Astrocyte (in vitro differentiated cells and primary cell): ENCODE data around the gene DNAJC17. TPM values are rescaled to one million over a fixed set of nuclear protein-coding genes. Genes with fewer than 3 reads are reported as not detected.

Experiments
- DNase-seq: peaks from one replicate; pipeline ENCODE4 v3.0.0-alpha.2; 2010; ENCODE audit warnings: low read depth
- FAIRE-seq: peaks from 2 replicates; lab custom pipeline; 2011; peaks lifted over from hg19 to GRCh38; lab: Jason Lieb, UNC
- H2AFZ ChIP-seq: 2 replicates; pipeline ENCODE4 v1.6.0; 2012; ENCODE audit warnings: low read depth, low read length, inconsistent platforms
- H3K27ac ChIP-seq: 2 replicates; pipeline ENCODE4 v1.5.1; 2011; ENCODE audit warnings: low read depth, low read length, inconsistent platforms
- H3K27me3 ChIP-seq: 2 replicates; pipeline ENCODE4 v1.6.0; 2011; ENCODE audit warnings: low read length, inconsistent platforms; ENCODE audit not compliant: insufficient read depth
- H3K36me3 ChIP-seq: 2 replicates; pipeline ENCODE4 v1.5.1; 2011; ENCODE audit warnings: low read length, inconsistent platforms; ENCODE audit not compliant: insufficient read depth
- H3K4me1 ChIP-seq: 2 replicates; pipeline ENCODE4 v1.5.1; 2011; ENCODE audit warnings: low read length, inconsistent platforms; ENCODE audit not compliant: insufficient read depth
- H3K4me2 ChIP-seq: 2 replicates; pipeline ENCODE4 v1.6.0; 2012; ENCODE audit warnings: low read length, inconsistent platforms
- H3K4me3 ChIP-seq: 2 replicates; pipeline ENCODE4 v1.5.1; 2011; ENCODE audit warnings: low read depth, mild to moderate bottlenecking, low read length, inconsistent platforms; ENCODE audit not compliant: insufficient read depth
- H3K79me2 ChIP-seq: 2 replicates; pipeline ENCODE4 v1.6.0; 2012; ENCODE audit warnings: mild to moderate bottlenecking, low read length, inconsistent platforms; ENCODE audit not compliant: insufficient read depth
- H3K9ac ChIP-seq: 2 replicates; pipeline ENCODE4 v1.6.0; 2012; ENCODE audit warnings: mild to moderate bottlenecking, low read length, inconsistent platforms
- H3K9me3 ChIP-seq: 2 replicates; pipeline ENCODE4 v1.5.1; 2012; ENCODE audit warnings: low read depth, mild to moderate bottlenecking, low read length, inconsistent platforms; ENCODE audit not compliant: insufficient read depth
- H4K20me1 ChIP-seq: 2 replicates; pipeline ENCODE4 v1.6.0; 2012; ENCODE audit warnings: low read length, inconsistent platforms; ENCODE audit not compliant: insufficient read depth
- H3K27ac Mint-ChIP-seq: one replicate; pipeline ENCODE4 v1.8.0; 2021; ENCODE audit warnings: mild to moderate bottlenecking, mixed read lengths; ENCODE audit not compliant: unreplicated experiment
- H3K27me3 Mint-ChIP-seq: one replicate; pipeline ENCODE4 v1.8.0; 2021; ENCODE audit warnings: low read depth, mixed read lengths; ENCODE audit not compliant: unreplicated experiment
- H3K36me3 Mint-ChIP-seq: one replicate; pipeline ENCODE4 v1.8.0; 2021; ENCODE audit warnings: low read depth, mixed read lengths; ENCODE audit not compliant: unreplicated experiment
- H3K4me1 Mint-ChIP-seq: one replicate; pipeline ENCODE4 v1.8.0; 2021; ENCODE audit warnings: low read depth, mixed read lengths; ENCODE audit not compliant: unreplicated experiment
- H3K4me3 Mint-ChIP-seq: one replicate; pipeline ENCODE4 v1.8.0; 2021; ENCODE audit warnings: mild to moderate bottlenecking, moderate library complexity, mixed read lengths; ENCODE audit not compliant: unreplicated experiment
- H3K9me3 Mint-ChIP-seq: one replicate; pipeline ENCODE4 v1.8.0; 2021; ENCODE audit warnings: mild to moderate bottlenecking, mixed read lengths; ENCODE audit not compliant: unreplicated experiment
- CTCF ChIP-seq: IDR thresholded peaks from 2 replicates; pipeline ENCODE4 v1.5.1; 2011; ENCODE audit warnings: low read depth, mild to moderate bottlenecking, inconsistent platforms, low read length, moderate library complexity; ENCODE audit not compliant: insufficient read depth
- EZH2 ChIP-seq: IDR thresholded peaks from 2 replicates; pipeline ENCODE4 v1.6.1; 2012; ENCODE audit warnings: mild to moderate bottlenecking, low read length, inconsistent platforms; ENCODE audit not compliant: insufficient read depth
- total RNA-seq: library from RNA; stranded (reverse); gene quantifications from 2 replicates; pipeline ENCODE4 v1.2.1, GENCODE V29; 2021

Gene DNAJC17
- total RNA-seq, 1 donor from 2014 or later = 21.0 TPM

GRCh38 chr15:40739047-40739446 is 68.2 kb downstream of the DNAJC17 start:
- FAIRE-seq (no peak), DNase-seq (no peak)
- Histone ChIP-seq H2AFZ (no peak overlapping the region), H3K27me3 (no peaks in the 10 kb centered on the region), H3K79me2 (no peaks in the 10 kb centered on the region), H3K4me2 (no peak overlapping the region), H3K4me1 (peaks cover 8% of the 10 kb centered on the region), H3K4me3 (no peak overlapping the region), H3K27ac (no peak overlapping the region), H3K36me3 (peaks cover 52% of the 10 kb centered on the region), H4K20me1 (no peaks in the 10 kb centered on the region), H3K9ac (no peak overlapping the region), H3K9me3 (no peaks in the 10 kb centered on the region)
- no peak overlapping the region for H3K27ac Mint-ChIP-seq
- H3K9me3 Mint-ChIP-seq = no peaks in the 10 kb centered on the region
- no peaks in the 10 kb centered on the region for H3K27me3 Mint-ChIP-seq
- peaks cover 12% of the 10 kb centered on the region for H3K4me1 Mint-ChIP-seq
- TF ChIP-seq CTCF (no peak), EZH2 (no peak)
- H3K4me3 Mint-ChIP-seq = no peak overlapping the region
- H3K36me3 Mint-ChIP-seq = peaks cover 19% of the 10 kb centered on the region

DNA sequence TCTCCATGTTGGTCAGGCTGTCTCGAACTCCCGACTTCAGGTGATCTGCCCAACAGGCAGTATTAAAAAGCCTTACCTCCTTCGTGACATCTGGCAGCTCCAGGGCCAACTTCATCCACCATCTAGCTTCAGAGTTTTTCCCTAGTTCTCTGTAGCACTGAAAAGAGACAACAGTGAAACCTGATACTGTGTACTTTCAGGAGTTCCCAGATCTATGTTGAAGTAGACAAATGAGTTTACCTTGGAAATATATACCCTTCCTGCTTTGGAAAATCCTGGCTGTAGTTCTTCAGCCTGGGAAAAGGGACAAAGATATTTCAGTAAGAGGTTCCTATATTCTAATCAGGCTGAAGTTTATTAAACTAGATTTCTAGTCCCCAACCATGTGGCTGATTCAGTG is 70.2 kb downstream of the DNAJC17 start:
- H3K27ac ChIP-seq = no peak overlapping the region
- TF ChIP-seq EZH2 = no peak
- TF ChIP-seq CTCF = no peak
- no peaks in the 10 kb centered on the region for H4K20me1 ChIP-seq
- no peak for DNase-seq
- H3K4me3 Mint-ChIP-seq = no peak overlapping the region
- FAIRE-seq = no peak
- no peak overlapping the region for H3K27ac Mint-ChIP-seq
- H3K4me3 ChIP-seq = no peak overlapping the region
- H3K36me3 ChIP-seq = peaks cover 42% of the 10 kb centered on the region
- H3K4me1 Mint-ChIP-seq = peaks cover 4% of the 10 kb centered on the region
- H3K36me3 Mint-ChIP-seq = peaks cover 16% of the 10 kb centered on the region
- H3K4me2 ChIP-seq = no peak overlapping the region
- no peak overlapping the region for H3K9ac ChIP-seq
- H3K4me1 ChIP-seq = no peaks in the 10 kb centered on the region
- H3K79me2 ChIP-seq = no peaks in the 10 kb centered on the region
- H2AFZ ChIP-seq = no peak overlapping the region
- H3K9me3 Mint-ChIP-seq = no peaks in the 10 kb centered on the region
- no peaks in the 10 kb centered on the region for H3K9me3 ChIP-seq
- H3K27me3 ChIP-seq = no peaks in the 10 kb centered on the region
- H3K27me3 Mint-ChIP-seq = no peaks in the 10 kb centered on the region

DNA sequence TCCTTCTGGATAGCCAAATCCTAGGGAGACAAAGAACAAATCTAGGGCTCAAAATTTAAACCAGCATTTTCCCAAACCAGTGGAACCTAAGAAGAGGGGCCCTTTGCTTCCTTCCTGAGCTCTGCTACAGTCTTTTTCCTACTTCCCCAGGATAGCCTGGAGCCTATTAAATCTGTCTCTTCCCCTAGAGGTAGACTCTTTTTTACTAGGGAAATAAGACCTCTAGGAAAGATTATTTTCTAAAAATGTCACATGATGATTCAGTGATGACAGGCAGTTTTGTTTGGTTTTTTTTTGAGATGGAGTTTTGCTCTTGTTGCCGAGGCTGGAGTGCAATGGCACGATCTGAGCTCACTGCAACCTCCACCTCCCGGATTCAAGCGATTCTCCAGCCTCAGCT is 70.7 kb downstream of the DNAJC17 start:
- no peak for TF ChIP-seq EZH2
- TF ChIP-seq CTCF = no peak
- Histone ChIP-seq H3K9me3 (no peaks in the 10 kb centered on the region), H3K4me1 (no peaks in the 10 kb centered on the region), H4K20me1 (no peaks in the 10 kb centered on the region), H3K27me3 (no peaks in the 10 kb centered on the region), H3K79me2 (no peaks in the 10 kb centered on the region), H3K27ac (no peak overlapping the region), H3K4me3 (no peak overlapping the region), H3K4me2 (no peak overlapping the region), H2AFZ (no peak overlapping the region), H3K36me3 (peaks cover 44% of the 10 kb centered on the region), H3K9ac (no peak overlapping the region)
- FAIRE-seq = no peak
- no peaks in the 10 kb centered on the region for H3K27me3 Mint-ChIP-seq
- no peak for DNase-seq
- H3K36me3 Mint-ChIP-seq = peaks cover 19% of the 10 kb centered on the region
- H3K4me1 Mint-ChIP-seq = peaks cover 4% of the 10 kb centered on the region
- no peak overlapping the region for H3K27ac Mint-ChIP-seq
- no peak overlapping the region for H3K4me3 Mint-ChIP-seq
- no peaks in the 10 kb centered on the region for H3K9me3 Mint-ChIP-seq
